Progenitor cell of endocrine pancreas (in vitro differentiated cells): ENCODE measurements around the gene LTBP4. TPM values are rescaled to one million over a fixed set of nuclear protein-coding genes. Genes with fewer than 3 reads are reported as not detected.
A peak's percentile ranks its signal among the peaks of the same experiment; 100 is the strongest.

Experiments used
- DNase-seq: peaks from one replicate; pipeline ENCODE4 v3.0.0; 2021; ENCODE audit warnings: low spot score; ENCODE audit not compliant: unreplicated experiment
- H3K27ac Mint-ChIP-seq: 2 replicates; pipeline ENCODE4 v1.8.0; 2021; ENCODE audit warnings: mild to moderate bottlenecking, moderate library complexity, mixed read lengths
- H3K27me3 Mint-ChIP-seq: 2 replicates; pipeline ENCODE4 v1.8.0; 2021; ENCODE audit warnings: mixed read lengths
- H3K36me3 Mint-ChIP-seq: 2 replicates; pipeline ENCODE4 v1.8.0; 2022; ENCODE audit warnings: mixed read lengths; ENCODE audit not compliant: insufficient read depth
- H3K4me1 Mint-ChIP-seq: 2 replicates; pipeline ENCODE4 v1.8.0; 2021; ENCODE audit warnings: low read depth, mixed read lengths
- H3K4me3 Mint-ChIP-seq: 2 replicates; pipeline ENCODE4 v1.8.0; 2021; ENCODE audit warnings: low read depth, mild to moderate bottlenecking, moderate library complexity, mixed read lengths
- H3K9me3 Mint-ChIP-seq: 2 replicates; pipeline ENCODE4 v1.8.0; 2021; ENCODE audit warnings: low read depth, mixed read lengths
- total RNA-seq: library from RNA; stranded (reverse); gene quantifications from 2 replicates; pipeline ENCODE4 v1.2.1, GENCODE V29; 2021
- TF ChIP-seq, protein P1 (sequence below): fragments of 200-600 bp; sonication (generic); IDR thresholded peaks from one replicate; pipeline ENCODE4 v1.5.0; 2021; ENCODE audit warnings: antibody characterized with exemption, mild to moderate bottlenecking; ENCODE audit not compliant: unreplicated experiment

Gene LTBP4
- total RNA-seq, 1 donor from 2014 or later: 25.4 TPM

DNA sequence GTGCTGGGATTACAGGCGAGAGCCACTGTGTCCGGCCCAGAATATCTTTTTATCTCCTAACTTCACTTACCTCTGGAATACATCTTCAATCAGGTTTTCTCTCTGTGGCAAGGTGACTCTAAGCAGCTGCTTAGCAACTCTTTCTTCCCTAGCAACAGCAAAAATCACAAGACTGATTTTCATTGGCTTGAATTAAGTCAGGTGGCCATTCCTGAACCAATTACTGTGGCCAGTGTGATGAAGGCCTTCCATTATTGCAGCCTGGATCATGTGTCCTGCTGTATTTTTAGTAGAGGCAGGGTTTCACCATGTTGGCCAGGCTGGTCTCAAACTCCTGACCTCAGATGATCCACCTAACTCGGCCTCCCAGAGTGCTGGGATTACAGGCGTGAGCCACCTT lies 9.0 kb upstream of the LTBP4 start:
- Mint-ChIP-seq H3K4me3 (no peak overlapping the region), H3K9me3 (no peaks in the 10 kb centered on the region), H3K36me3 (peaks cover 7% of the 10 kb centered on the region), H3K27me3 (peaks cover 22% of the 10 kb centered on the region), H3K27ac (no peak overlapping the region), H3K4me1 (no peaks in the 10 kb centered on the region)
- no peak for DNase-seq
- TF ChIP-seq, protein P1, sequence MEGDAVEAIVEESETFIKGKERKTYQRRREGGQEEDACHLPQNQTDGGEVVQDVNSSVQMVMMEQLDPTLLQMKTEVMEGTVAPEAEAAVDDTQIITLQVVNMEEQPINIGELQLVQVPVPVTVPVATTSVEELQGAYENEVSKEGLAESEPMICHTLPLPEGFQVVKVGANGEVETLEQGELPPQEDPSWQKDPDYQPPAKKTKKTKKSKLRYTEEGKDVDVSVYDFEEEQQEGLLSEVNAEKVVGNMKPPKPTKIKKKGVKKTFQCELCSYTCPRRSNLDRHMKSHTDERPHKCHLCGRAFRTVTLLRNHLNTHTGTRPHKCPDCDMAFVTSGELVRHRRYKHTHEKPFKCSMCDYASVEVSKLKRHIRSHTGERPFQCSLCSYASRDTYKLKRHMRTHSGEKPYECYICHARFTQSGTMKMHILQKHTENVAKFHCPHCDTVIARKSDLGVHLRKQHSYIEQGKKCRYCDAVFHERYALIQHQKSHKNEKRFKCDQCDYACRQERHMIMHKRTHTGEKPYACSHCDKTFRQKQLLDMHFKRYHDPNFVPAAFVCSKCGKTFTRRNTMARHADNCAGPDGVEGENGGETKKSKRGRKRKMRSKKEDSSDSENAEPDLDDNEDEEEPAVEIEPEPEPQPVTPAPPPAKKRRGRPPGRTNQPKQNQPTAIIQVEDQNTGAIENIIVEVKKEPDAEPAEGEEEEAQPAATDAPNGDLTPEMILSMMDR: no peak

DNA sequence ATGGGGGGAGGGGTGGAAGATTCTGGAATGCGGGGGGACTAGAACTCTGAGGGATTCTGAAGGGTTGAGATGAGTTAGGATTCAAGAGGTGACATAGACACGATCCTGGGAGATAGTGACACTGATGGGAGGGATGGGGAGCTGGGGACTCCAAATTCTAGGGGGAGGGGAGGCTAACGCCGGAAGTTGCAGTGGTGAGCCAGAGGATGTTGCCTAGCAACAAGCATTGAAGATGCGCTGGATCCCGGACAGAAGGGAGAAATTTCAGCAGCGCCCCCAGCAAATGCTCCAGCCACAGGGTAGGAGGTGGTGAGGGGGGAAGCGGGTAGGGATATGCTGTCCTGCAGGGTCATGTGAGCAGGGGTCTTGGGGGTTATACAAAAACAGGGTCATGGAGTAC lies 6.9 kb upstream of the LTBP4 start:
- Mint-ChIP-seq H3K4me1 (peaks cover 2% of the 10 kb centered on the region), H3K36me3 (peaks cover 5% of the 10 kb centered on the region), H3K9me3 (no peaks in the 10 kb centered on the region), H3K4me3 (no peak overlapping the region), H3K27me3 (peaks cover 39% of the 10 kb centered on the region), H3K27ac (peak overlapping the region; percentile 29)
- no peak for DNase-seq
- TF ChIP-seq, protein P1: no peak

DNA sequence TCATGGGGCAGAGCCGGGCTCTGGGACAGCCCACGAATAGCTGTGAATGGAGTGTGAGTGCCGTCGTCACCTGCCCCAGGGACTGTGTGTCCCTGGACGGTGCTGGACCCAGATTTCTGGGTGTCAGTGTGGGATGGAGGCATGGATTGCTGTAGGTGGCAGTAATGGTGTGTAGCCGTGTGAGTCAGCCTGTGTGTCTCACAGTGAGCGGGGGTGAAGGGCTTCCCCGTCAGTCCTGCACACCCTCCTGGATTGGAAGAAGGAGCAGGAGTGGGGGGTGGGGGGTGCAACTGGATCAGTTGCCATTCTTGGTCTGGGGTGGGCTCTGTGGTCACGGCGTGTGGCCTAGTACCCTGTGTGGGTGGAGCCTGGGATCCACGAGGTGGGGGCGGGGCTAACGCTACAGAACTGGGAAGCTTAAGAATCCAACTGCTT lies 6.5 kb upstream of the LTBP4 start:
- Mint-ChIP-seq H3K4me1 (peaks cover 2% of the 10 kb centered on the region), H3K36me3 (peaks cover 3% of the 10 kb centered on the region), H3K27me3 (peaks cover 43% of the 10 kb centered on the region), H3K27ac (no peak overlapping the region), H3K9me3 (no peaks in the 10 kb centered on the region), H3K4me3 (no peak overlapping the region)
- no peak for DNase-seq
- TF ChIP-seq, protein P1: no peak

DNA sequence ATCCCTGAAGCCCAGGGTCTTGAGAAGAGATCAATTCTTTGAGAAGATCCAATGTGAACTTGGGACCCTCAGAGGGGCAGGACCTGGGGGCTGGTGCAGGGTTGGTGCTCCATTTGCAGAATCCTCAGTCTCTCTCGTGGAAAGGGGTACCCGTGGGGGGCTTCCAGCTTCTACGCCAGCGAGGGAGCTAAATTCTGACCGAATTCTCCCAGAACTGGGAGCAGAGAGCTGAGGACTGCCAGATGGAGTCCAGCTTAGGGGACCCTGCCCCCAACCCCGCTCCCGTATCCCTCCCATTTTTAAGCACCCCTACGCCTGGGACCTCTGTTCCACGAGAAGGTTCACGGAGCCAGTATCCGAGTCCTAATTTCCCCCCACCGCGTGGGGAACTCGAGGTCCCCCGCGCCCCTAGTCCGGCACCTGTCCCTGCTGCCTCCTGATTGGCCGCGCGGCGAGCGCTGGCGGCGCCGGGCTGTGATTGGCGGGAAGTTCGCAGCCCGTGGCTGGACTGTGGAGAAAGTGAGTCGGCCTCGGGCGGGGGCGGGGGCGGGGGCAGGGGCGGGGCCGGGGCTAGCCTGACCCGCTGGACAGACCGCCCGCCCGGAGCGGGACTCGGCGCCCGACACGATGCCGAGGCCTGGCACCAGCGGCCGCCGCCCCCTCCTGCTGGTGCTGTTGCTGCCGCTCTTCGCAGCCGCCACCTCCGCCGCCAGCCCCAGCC lies 4.4 kb upstream of the LTBP4 start:
- TF ChIP-seq, protein P1: no peak
- peaks cover 2% of the 10 kb centered on the region for H3K36me3 Mint-ChIP-seq
- no peak overlapping the region for H3K27ac Mint-ChIP-seq
- no peak for DNase-seq
- H3K9me3 Mint-ChIP-seq: no peaks in the 10 kb centered on the region
- H3K4me3 Mint-ChIP-seq: no peak overlapping the region
- peaks cover 2% of the 10 kb centered on the region for H3K4me1 Mint-ChIP-seq
- H3K27me3 Mint-ChIP-seq: peaks cover 55% of the 10 kb centered on the region

DNA sequence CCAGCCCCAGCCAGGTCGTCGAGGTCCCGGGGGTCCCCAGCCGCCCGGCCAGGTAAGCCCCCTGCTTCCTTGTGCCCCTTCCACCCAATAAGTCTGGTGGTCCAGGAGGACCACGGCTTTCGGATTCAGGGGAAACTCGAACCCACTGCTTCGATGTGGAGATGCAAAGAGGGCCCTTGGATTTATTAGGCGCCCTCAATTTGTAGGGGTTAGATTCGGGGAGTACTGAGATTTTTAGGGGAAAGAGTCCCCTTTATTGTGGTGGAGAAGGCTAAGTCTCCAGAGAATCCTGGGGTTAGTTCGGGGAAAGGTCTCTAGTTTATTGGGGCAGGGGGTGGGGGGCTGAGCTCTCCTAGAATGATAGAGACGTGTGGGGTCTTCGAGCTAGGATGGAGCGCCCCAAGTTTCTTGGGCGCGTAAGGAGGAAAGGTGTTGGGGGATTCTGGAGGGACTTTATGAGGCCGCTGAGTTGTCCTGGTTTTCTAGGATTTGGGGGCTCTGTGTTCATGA lies 3.8 kb upstream of the LTBP4 start:
- Mint-ChIP-seq H3K4me1 (peaks cover 2% of the 10 kb centered on the region), H3K4me3 (peak overlapping the region; percentile 45), H3K9me3 (no peaks in the 10 kb centered on the region), H3K27ac (no peak overlapping the region), H3K27me3 (peaks cover 58% of the 10 kb centered on the region), H3K36me3 (no peaks in the 10 kb centered on the region)
- TF ChIP-seq, protein P1: no peak
- no peak for DNase-seq
